D341Med (cell line): ENCODE data around the gene SLC26A5.
"Not testable (repeated sequence)": the region's sequence is repeated elsewhere in the genome, so short reads cannot be mapped to it uniquely, and the experiment has no call there.

Experiments
- DNase-seq: peaks from one replicate; pipeline ENCODE4 v3.0.0; 2012; ENCODE audit warnings: low spot score

Gene SLC26A5, protein sequence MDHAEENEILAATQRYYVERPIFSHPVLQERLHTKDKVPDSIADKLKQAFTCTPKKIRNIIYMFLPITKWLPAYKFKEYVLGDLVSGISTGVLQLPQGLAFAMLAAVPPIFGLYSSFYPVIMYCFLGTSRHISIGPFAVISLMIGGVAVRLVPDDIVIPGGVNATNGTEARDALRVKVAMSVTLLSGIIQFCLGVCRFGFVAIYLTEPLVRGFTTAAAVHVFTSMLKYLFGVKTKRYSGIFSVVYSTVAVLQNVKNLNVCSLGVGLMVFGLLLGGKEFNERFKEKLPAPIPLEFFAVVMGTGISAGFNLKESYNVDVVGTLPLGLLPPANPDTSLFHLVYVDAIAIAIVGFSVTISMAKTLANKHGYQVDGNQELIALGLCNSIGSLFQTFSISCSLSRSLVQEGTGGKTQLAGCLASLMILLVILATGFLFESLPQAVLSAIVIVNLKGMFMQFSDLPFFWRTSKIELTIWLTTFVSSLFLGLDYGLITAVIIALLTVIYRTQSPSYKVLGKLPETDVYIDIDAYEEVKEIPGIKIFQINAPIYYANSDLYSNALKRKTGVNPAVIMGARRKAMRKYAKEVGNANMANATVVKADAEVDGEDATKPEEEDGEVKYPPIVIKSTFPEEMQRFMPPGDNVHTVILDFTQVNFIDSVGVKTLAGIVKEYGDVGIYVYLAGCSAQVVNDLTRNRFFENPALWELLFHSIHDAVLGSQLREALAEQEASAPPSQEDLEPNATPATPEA

GRCh38 chr7:103446049-103446520 lies at the start of gene SLC26A5:
TSS of gene SLC26A5 (minus strand) at chr7:103446207. CDS start at chr7:103421514, 24,693 bp downstream.
- peak; percentile 66 for DNase-seq

DNA sequence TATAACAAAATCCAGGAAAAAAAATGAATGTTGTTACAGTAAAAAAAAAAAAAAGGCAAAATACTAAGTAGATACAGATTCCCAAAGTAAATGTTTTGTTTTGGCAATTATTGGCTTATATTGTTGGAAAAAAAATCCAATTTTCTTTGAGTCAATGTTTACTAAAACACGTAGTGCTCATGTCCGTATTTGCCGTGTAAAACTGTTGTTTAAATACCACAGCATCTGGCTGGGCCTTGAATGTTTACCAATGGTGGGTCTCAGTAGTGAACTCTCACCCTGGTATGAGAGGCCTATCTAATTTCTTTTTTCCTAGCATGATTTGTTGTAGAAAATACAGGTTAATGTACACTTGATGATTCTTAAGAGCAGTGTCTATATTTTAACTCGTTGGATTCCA lies 41.4 kb upstream of the SLC26A5 start:
- DNase-seq, result no peak

GRCh38 chr7:103486873-103487272 lies 40.9 kb upstream of the SLC26A5 start:
- DNase-seq, result not testable (repeated sequence)

- no peak for DNase-seq
Observed at GRCh38 chr7:103480771-103481170, 34.8 kb upstream of the SLC26A5 start.

DNA sequence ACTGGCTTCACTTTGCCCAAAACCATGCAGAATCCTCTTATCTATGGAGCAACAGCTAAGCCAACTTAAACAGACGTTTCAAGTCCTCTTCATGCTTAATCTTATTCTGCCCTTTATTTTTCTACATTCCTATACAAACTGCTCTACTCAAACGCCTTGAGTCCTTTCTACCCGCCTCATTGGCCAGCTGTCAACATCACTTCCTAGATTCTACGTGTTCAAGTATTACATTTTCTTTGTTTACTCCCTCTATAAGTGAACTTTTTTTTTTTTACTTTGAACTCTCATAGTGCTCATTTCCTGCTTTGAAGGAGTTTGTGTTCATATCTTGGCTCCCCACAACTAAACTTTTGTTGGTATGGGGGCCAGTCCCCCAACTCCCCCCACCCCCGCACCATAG lies 28.9 kb upstream of the SLC26A5 start:
- DNase-seq, result no peak

DNA sequence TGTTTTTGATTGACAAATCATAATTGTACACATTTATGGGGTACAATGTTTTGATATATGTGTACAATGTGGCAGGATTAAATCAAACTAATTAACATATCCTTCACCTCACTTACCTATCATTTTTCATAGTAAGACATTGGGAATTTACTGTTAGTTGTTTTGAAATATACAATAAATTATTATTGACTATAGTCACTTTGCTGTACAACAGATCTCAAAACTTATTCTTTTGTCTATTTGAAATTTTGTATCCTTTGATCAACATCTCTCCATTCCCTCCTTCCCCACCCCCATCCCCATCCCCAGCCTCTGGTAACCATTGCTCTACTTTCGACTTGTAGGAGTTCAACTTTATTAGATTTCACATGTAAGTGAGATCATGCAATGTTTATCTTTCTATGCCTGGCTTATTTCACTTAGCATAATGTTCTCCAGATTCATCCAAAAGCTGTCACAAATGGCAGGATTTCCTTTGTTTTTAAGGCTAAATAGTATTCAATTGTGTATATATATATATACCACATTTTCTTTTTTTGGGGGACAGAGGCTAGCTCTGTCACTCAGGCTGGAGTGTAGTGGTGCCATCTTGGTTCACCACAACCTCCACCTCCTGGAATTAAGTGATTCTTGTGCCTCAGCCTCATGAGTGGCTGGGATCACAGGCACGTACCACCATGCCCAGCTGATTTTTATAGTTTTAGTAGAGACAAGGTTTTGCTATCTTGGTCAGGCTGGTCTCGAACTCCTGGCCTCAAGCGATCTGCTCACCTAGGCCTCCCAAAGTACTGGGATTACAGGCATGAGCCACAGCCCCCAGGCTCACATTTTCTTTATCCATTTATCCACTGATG lies 23.3 kb upstream of the SLC26A5 start:
- no peak for DNase-seq

DNA sequence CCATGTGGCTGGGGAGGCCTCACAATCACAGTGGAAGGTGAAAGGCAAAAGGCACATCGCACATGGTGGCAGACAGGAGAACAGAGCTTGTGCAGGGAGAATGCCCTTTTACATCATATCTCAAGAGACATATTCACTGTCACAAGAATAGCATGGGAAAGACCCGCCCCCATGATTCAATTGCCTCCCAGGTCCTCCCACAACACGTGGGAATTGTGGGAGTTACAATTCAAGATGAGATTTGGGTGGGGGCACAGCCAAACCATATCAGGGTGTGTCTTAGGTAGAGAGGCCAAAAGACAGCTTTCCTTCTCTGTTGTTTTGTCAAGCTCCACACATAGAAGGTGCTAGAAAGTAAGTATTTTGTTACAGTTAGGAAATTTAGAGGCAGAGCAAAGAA lies 20.8 kb upstream of the SLC26A5 start:
- no peak for DNase-seq

DNA sequence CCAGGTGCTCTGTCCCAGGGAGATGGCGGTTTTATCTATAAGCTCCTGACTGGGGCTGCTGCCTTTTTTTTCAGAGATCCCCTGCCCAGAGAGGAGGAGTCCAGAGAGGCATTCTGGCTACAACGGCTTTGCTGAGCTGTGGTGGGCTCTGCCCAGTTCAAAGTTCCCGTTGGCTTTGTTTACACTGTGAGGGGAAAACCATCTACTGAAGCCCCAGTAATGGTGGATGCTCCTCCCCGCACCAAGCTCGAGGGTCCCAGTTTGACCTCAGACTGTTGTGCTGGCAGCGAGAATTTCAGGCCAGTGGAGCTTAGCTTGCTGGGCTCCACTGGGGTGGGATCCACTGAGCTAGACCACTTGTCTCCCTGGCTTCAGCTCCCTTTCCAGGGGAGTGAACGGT lies 16.4 kb upstream of the SLC26A5 start:
- no peak for DNase-seq

- DNase-seq, result peak; percentile 83
Observed at GRCh38 chr7:103447073-103447960, 1.3 kb upstream of the SLC26A5 start.

DNA sequence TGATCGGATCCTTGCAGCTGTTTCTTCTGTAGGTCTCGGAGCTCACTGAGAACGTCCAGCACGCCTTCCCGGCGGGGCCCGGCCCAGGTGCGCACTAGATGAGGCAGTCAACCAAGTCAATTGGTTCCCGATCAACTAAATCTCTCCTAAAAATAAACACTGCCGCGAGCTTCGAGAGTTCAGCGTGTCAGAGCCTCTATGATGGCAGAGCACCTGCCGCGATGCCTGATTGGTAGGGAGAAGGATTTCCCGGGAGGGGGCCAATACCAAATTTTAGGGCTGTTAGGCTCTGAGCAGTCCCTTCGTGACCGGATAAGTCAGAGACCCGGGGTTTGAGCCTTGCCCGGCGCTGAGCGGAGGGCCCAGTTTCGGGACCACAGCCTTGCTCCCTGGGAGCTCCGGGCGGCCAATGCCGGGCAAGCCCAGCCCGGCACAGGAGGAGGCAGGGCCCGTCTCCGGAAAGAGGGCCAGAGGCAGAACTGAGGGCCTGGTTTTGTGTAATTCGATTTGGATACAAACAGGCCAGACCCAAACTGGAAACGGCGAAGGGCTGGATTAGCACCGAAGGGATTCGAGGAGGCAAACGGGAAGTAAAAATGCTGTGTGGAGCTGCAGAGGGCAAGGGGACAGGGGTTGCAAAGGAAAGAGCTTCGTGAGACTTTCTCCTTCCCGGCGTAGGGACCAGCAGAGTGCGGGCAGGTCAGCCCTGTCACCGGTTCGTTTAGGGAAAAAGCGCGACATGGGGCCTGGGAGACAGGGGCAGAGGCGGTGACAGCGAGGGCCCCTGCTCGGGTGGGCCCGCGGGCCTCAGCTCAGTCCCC lies 569 bp downstream of the SLC26A5 start:
- DNase-seq, result peak; percentile 38

GRCh38 chr7:103439661-103440060 lies 6.3 kb downstream of the SLC26A5 start:
- no peak for DNase-seq

DNA sequence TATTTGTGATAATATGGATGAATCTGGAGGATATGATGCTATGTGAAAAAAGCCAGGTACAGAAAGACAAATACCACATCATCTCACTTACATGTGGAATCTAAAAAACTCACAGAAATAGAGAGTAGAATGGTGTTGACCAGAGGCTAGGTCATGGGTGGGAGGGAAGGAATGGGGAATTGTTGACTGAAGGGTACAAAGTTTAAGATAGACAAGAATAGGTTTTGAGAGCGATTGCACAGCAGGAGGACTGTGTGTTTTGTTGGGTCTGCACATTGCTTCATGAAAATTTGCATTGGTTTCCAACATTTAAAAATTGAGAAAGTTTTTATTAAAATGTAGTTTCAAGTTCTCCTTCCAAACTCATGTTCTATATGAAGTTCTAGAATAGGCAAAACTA lies 8.4 kb downstream of the SLC26A5 start:
- no peak for DNase-seq

- no peak for DNase-seq
Observed at GRCh38 chr7:103432712-103433111, 13.3 kb downstream of the SLC26A5 start.

GRCh38 chr7:103425177-103425576 lies 20.8 kb downstream of the SLC26A5 start:
- no peak for DNase-seq

DNA sequence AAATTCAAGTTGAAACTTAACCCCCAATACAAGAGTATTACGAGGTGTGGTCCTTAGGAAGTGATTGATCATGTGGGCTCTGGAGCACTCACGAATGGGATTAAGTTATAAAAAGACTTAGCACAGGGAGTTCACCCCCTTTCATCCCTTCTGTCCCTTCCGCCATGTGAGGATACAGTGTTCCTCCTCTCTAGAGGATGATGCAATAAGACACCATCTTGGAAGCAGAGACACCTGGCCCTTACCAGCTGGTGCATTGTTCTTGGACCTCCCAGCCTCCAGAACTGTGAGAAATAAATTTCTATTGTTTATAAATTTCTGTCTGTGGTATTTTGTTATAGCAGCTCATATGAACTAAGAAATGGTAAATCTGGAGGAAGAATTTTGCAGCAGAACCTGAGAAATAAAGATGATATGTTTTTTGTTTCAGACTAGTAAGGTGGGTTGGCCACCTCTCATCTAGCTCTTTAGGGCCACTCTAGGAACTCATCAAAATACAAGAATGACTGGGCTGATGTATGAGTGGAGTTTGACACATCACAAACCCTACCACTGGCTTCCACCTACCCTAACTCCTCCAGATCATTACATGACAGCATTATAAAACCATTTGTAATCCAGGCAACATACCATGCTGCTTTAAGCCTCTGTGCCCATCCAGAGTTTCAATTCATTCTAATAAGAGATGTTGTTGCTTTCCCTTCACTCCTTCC lies 22.4 kb downstream of the SLC26A5 start:
- DNase-seq, result no peak

DNA sequence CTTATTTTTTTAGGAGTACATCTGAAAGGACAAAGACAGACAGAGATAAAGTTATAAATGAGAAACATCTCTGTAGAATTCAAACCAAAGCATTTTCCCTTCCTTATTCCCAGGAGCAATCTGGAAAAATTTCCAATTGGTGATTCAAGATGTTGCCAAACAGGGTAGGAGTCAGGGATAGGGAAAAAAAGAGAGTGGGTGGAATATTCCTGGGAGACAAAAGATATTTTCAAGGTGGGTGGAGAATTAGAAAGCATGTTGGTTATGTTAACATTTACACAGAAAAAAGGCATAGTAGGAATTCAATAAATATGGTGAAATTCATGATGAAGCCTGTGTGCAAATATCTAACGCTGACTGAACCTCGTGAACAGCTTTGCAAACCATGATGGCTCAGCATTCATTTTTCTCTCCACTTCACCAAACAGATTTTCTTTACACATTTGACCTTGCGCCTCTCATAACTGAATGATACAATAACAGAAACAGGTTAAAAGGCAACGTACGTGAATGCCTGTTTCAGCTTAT lies 25.1 kb downstream of the SLC26A5 start:
- no peak for DNase-seq

DNA sequence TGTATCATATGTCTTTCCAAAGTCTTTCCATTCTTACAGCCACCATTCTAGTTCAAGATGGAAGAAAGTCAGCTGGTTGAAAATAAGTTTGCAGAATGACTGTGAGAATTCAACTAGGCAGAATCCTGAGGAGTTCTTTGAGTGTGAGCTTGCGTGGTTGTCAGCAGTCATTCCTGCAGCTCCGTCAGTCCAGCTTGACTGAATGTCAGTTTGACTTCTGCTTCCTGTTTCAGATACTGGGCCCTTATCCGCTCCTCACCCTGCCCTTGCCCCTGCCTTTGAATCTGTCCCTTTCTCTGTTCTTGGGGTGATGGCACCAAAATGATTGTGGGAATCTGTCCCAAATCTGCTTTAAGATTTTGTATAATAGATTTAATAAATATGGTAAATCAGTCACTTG lies 27.8 kb downstream of the SLC26A5 start:
- no peak for DNase-seq

- DNase-seq, result no peak
Observed at GRCh38 chr7:103413407-103413806, 32.6 kb downstream of the SLC26A5 start.

- DNase-seq, result no peak
Observed at GRCh38 chr7:103412151-103412550, 33.9 kb downstream of the SLC26A5 start.
